GM04503 (cell line): Measurements from ENCODE around the gene SPECC1.
"Not testable (repeated sequence)": the region's sequence is repeated elsewhere in the genome, so short reads cannot be mapped to it uniquely, and the experiment has no call there.

Source experiments
- DNase-seq: peaks from one replicate; pipeline ENCODE4 v3.0.0-alpha.2; 2012; ENCODE audit warnings: low read depth

SPECC1 gene

GRCh38 chr17:20010936-20011335 is 1.8 kb downstream of the SPECC1 start:
- DNase-seq: no peak

- no peak for DNase-seq
Observed at GRCh38 chr17:20012017-20012536, 2.9 kb downstream of the SPECC1 start.

GRCh38 chr17:20016475-20016992 is 7.4 kb downstream of the SPECC1 start:
- not testable (repeated sequence) for DNase-seq

- DNase-seq: no peak
Observed at GRCh38 chr17:20022701-20023100, 13.5 kb downstream of the SPECC1 start.

GRCh38 chr17:20026960-20027359 is 17.8 kb downstream of the SPECC1 start:
- no peak for DNase-seq

GRCh38 chr17:20028443-20028842 is 19.3 kb downstream of the SPECC1 start:
- no peak for DNase-seq

GRCh38 chr17:20032636-20033035 is 23.5 kb downstream of the SPECC1 start:
- DNase-seq: no peak

- DNase-seq: no peak
Observed at GRCh38 chr17:20033415-20033814, 24.3 kb downstream of the SPECC1 start.

- no peak for DNase-seq
Observed at GRCh38 chr17:20035501-20035900, 26.3 kb downstream of the SPECC1 start.

- not testable (repeated sequence) for DNase-seq
Observed at GRCh38 chr17:20037286-20037685, 28.1 kb downstream of the SPECC1 start.

- no peak for DNase-seq
Observed at GRCh38 chr17:20039037-20039436, 29.9 kb downstream of the SPECC1 start.

- no peak for DNase-seq
Observed at GRCh38 chr17:20040216-20040615, 31.1 kb downstream of the SPECC1 start.

GRCh38 chr17:20043021-20043420 is 33.9 kb downstream of the SPECC1 start:
- DNase-seq: no peak

- DNase-seq: no peak
Observed at GRCh38 chr17:20045476-20045875, 36.3 kb downstream of the SPECC1 start.

GRCh38 chr17:20046629-20047028 is 37.5 kb downstream of the SPECC1 start:
- DNase-seq: no peak

GRCh38 chr17:20051624-20052023 is 42.5 kb downstream of the SPECC1 start:
- DNase-seq: no peak

GRCh38 chr17:20053361-20053964 is 44.3 kb downstream of the SPECC1 start:
- DNase-seq: no peak

GRCh38 chr17:20059728-20060188 is 50.6 kb downstream of the SPECC1 start:
- peak; percentile 23 for DNase-seq

- peak; percentile 84 for DNase-seq
Observed at GRCh38 chr17:20063665-20064648, 54.8 kb downstream of the SPECC1 start.

GRCh38 chr17:20066253-20066652 is 57.1 kb downstream of the SPECC1 start:
- DNase-seq: peak; percentile 72

- no peak for DNase-seq
Observed at GRCh38 chr17:20067711-20068110, 58.6 kb downstream of the SPECC1 start.

- no peak for DNase-seq
Observed at GRCh38 chr17:20068445-20068844, 59.3 kb downstream of the SPECC1 start.
